ENCODE data around the gene GDF9.

GDF9 gene

GRCh38 chr5:132828846-132829494 is 37.3 kb downstream of the GDF9 start:
- DNase-seq (ENCODE audit: low spot score) = no peak
- TF ChIP-seq, protein P1, sequence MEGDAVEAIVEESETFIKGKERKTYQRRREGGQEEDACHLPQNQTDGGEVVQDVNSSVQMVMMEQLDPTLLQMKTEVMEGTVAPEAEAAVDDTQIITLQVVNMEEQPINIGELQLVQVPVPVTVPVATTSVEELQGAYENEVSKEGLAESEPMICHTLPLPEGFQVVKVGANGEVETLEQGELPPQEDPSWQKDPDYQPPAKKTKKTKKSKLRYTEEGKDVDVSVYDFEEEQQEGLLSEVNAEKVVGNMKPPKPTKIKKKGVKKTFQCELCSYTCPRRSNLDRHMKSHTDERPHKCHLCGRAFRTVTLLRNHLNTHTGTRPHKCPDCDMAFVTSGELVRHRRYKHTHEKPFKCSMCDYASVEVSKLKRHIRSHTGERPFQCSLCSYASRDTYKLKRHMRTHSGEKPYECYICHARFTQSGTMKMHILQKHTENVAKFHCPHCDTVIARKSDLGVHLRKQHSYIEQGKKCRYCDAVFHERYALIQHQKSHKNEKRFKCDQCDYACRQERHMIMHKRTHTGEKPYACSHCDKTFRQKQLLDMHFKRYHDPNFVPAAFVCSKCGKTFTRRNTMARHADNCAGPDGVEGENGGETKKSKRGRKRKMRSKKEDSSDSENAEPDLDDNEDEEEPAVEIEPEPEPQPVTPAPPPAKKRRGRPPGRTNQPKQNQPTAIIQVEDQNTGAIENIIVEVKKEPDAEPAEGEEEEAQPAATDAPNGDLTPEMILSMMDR (IDR thresholded peaks at IDR 0.05; ENCODE audit: borderline replicate concordance, control extremely low read depth, extremely low read depth, insufficient read depth, missing control alignments) = no peak
- in situ Hi-C loops (cut with MboI; ENCODE audit: low sequenced_read_pairs, unreplicated experiment) = loop anchor here (10.0 kb wide), 1 partner anchor 444 kb away; no protein-coding TSS in a partner anchor

- TF ChIP-seq, protein P1 (IDR thresholded peaks at IDR 0.05; ENCODE audit: borderline replicate concordance, control extremely low read depth, extremely low read depth, insufficient read depth, missing control alignments) = no peak
- in situ Hi-C loops (cut with MboI; ENCODE audit: low sequenced_read_pairs, unreplicated experiment) = loop anchor here (10.0 kb wide), 1 partner anchor 443 kb away; no protein-coding TSS in a partner anchor
- DNase-seq (ENCODE audit: low spot score) = no peak
Measured at GRCh38 chr5:132827943-132828673, 38.2 kb downstream of the GDF9 start.

GRCh38 chr5:132826424-132827082 is 39.7 kb downstream of the GDF9 start:
- TF ChIP-seq, protein P1 (IDR thresholded peaks at IDR 0.05; ENCODE audit: borderline replicate concordance, control extremely low read depth, extremely low read depth, insufficient read depth, missing control alignments) = no peak
- DNase-seq (ENCODE audit: low spot score) = no peak
- in situ Hi-C loops (cut with MboI; ENCODE audit: low sequenced_read_pairs, unreplicated experiment) = loop anchor here (10.0 kb wide), 1 partner anchor 442 kb away; no protein-coding TSS in a partner anchor

DNA sequence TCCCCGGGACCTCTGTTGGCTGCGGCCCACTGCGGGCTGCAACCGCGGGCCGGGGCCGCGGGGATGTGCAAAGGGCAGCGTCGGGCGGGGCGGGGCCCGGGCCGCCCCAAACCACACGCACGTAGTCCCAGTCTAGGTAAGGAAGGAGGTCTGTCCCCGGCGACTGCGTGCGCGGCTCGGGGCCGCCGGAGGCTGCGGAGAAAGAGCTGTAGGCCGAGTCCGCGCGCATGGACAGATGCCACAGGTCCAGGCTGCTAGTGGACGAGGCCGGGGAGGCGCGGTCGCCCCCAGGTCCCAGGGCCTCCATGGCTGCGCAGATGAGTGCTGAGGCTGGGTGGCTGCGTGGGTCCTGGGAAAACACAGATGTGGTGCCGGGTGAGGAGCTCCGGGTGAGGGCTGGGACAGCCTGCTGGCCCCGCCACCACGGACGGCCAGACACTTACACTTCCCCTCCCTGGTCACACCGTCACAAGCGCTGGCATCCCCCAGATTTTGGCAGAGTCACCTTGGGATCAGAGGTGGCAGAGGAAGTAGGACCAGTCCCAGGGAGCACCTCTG is 40.4 kb downstream of the GDF9 start:
- TF ChIP-seq, protein P1 (IDR thresholded peaks at IDR 0.05; ENCODE audit: borderline replicate concordance, control extremely low read depth, extremely low read depth, insufficient read depth, missing control alignments) = no peak
- DNase-seq (ENCODE audit: low spot score) = peak; percentile 58
- in situ Hi-C loops (cut with MboI; ENCODE audit: low sequenced_read_pairs, unreplicated experiment) = loop anchor here (10.0 kb wide), 1 partner anchor 441 kb away; no protein-coding TSS in a partner anchor

GRCh38 chr5:132825033-132825833 is 41.0 kb downstream of the GDF9 start:
- TF ChIP-seq, protein P1 (IDR thresholded peaks at IDR 0.05; ENCODE audit: borderline replicate concordance, control extremely low read depth, extremely low read depth, insufficient read depth, missing control alignments) = no peak
- peak; percentile 58 for DNase-seq (ENCODE audit: low spot score)
- in situ Hi-C loops (cut with MboI; ENCODE audit: low sequenced_read_pairs, unreplicated experiment) = loop anchor here (10.0 kb wide), 1 partner anchor 440 kb away; no protein-coding TSS in a partner anchor
